Astrocyte (in vitro differentiated cells and primary cell): ENCODE results near the gene PRRX2. TPM values are rescaled to one million over a fixed set of nuclear protein-coding genes. Genes with fewer than 3 reads are reported as not detected.

Experiments
- DNase-seq: peaks from one replicate; pipeline ENCODE4 v3.0.0-alpha.2; 2010; ENCODE audit warnings: low read depth
- FAIRE-seq: peaks from 2 replicates; lab custom pipeline; 2011; peaks lifted over from hg19 to GRCh38; lab: Jason Lieb, UNC
- H2AFZ ChIP-seq: 2 replicates; pipeline ENCODE4 v1.6.0; 2012; ENCODE audit warnings: low read depth, low read length, inconsistent platforms
- H3K27ac ChIP-seq: 2 replicates; pipeline ENCODE4 v1.5.1; 2011; ENCODE audit warnings: low read depth, low read length, inconsistent platforms
- H3K27me3 ChIP-seq: 2 replicates; pipeline ENCODE4 v1.6.0; 2011; ENCODE audit warnings: low read length, inconsistent platforms; ENCODE audit not compliant: insufficient read depth
- H3K36me3 ChIP-seq: 2 replicates; pipeline ENCODE4 v1.5.1; 2011; ENCODE audit warnings: low read length, inconsistent platforms; ENCODE audit not compliant: insufficient read depth
- H3K4me1 ChIP-seq: 2 replicates; pipeline ENCODE4 v1.5.1; 2011; ENCODE audit warnings: low read length, inconsistent platforms; ENCODE audit not compliant: insufficient read depth
- H3K4me2 ChIP-seq: 2 replicates; pipeline ENCODE4 v1.6.0; 2012; ENCODE audit warnings: low read length, inconsistent platforms
- H3K4me3 ChIP-seq: 2 replicates; pipeline ENCODE4 v1.5.1; 2011; ENCODE audit warnings: low read depth, mild to moderate bottlenecking, low read length, inconsistent platforms; ENCODE audit not compliant: insufficient read depth
- H3K79me2 ChIP-seq: 2 replicates; pipeline ENCODE4 v1.6.0; 2012; ENCODE audit warnings: mild to moderate bottlenecking, low read length, inconsistent platforms; ENCODE audit not compliant: insufficient read depth
- H3K9ac ChIP-seq: 2 replicates; pipeline ENCODE4 v1.6.0; 2012; ENCODE audit warnings: mild to moderate bottlenecking, low read length, inconsistent platforms
- H3K9me3 ChIP-seq: 2 replicates; pipeline ENCODE4 v1.5.1; 2012; ENCODE audit warnings: low read depth, mild to moderate bottlenecking, low read length, inconsistent platforms; ENCODE audit not compliant: insufficient read depth
- H4K20me1 ChIP-seq: 2 replicates; pipeline ENCODE4 v1.6.0; 2012; ENCODE audit warnings: low read length, inconsistent platforms; ENCODE audit not compliant: insufficient read depth
- H3K27ac Mint-ChIP-seq: one replicate; pipeline ENCODE4 v1.8.0; 2021; ENCODE audit warnings: mild to moderate bottlenecking, mixed read lengths; ENCODE audit not compliant: unreplicated experiment
- H3K27me3 Mint-ChIP-seq: one replicate; pipeline ENCODE4 v1.8.0; 2021; ENCODE audit warnings: low read depth, mixed read lengths; ENCODE audit not compliant: unreplicated experiment
- H3K36me3 Mint-ChIP-seq: one replicate; pipeline ENCODE4 v1.8.0; 2021; ENCODE audit warnings: low read depth, mixed read lengths; ENCODE audit not compliant: unreplicated experiment
- H3K4me1 Mint-ChIP-seq: one replicate; pipeline ENCODE4 v1.8.0; 2021; ENCODE audit warnings: low read depth, mixed read lengths; ENCODE audit not compliant: unreplicated experiment
- H3K4me3 Mint-ChIP-seq: one replicate; pipeline ENCODE4 v1.8.0; 2021; ENCODE audit warnings: mild to moderate bottlenecking, moderate library complexity, mixed read lengths; ENCODE audit not compliant: unreplicated experiment
- H3K9me3 Mint-ChIP-seq: one replicate; pipeline ENCODE4 v1.8.0; 2021; ENCODE audit warnings: mild to moderate bottlenecking, mixed read lengths; ENCODE audit not compliant: unreplicated experiment
- CTCF ChIP-seq: IDR thresholded peaks from 2 replicates; pipeline ENCODE4 v1.5.1; 2011; ENCODE audit warnings: low read depth, mild to moderate bottlenecking, inconsistent platforms, low read length, moderate library complexity; ENCODE audit not compliant: insufficient read depth
- EZH2 ChIP-seq: IDR thresholded peaks from 2 replicates; pipeline ENCODE4 v1.6.1; 2012; ENCODE audit warnings: mild to moderate bottlenecking, low read length, inconsistent platforms; ENCODE audit not compliant: insufficient read depth
- total RNA-seq: library from RNA; stranded (reverse); gene quantifications from 2 replicates; pipeline ENCODE4 v1.2.1, GENCODE V29; 2021

PRRX2 gene
- total RNA-seq, 1 donor from 2014 or later: not detected

GRCh38 chr9:129637102-129637501 lies 28.3 kb upstream of the PRRX2 start:
- DNase-seq (no peak), FAIRE-seq (no peak)
- no peak overlapping the region for H3K4me3 ChIP-seq
- Mint-ChIP-seq H3K4me3 (no peak overlapping the region), H3K36me3 (peaks cover 16% of the 10 kb centered on the region), H3K9me3 (no peaks in the 10 kb centered on the region), H3K27me3 (no peaks in the 10 kb centered on the region), H3K4me1 (peaks cover 17% of the 10 kb centered on the region), H3K27ac (no peak overlapping the region)
- H3K27me3 ChIP-seq: no peaks in the 10 kb centered on the region
- peaks cover 28% of the 10 kb centered on the region for H3K36me3 ChIP-seq
- peaks cover 26% of the 10 kb centered on the region for H3K4me1 ChIP-seq
- H2AFZ ChIP-seq: no peak overlapping the region
- TF ChIP-seq EZH2 (no peak), CTCF (no peak)
- peaks cover 90% of the 10 kb centered on the region for H3K79me2 ChIP-seq
- H3K4me2 ChIP-seq: no peak overlapping the region
- no peak overlapping the region for H3K27ac ChIP-seq
- no peak overlapping the region for H3K9ac ChIP-seq
- no peaks in the 10 kb centered on the region for H3K9me3 ChIP-seq
- peaks cover 88% of the 10 kb centered on the region for H4K20me1 ChIP-seq

GRCh38 chr9:129637673-129638439 lies 27.6 kb upstream of the PRRX2 start:
- H3K36me3 ChIP-seq: peaks cover 26% of the 10 kb centered on the region
- H3K4me1 Mint-ChIP-seq: peaks cover 11% of the 10 kb centered on the region

More at GRCh38 chr9:129637673-129638439, 27.6 kb upstream of the PRRX2 start:
- FAIRE-seq (no peak), DNase-seq (no peak)
- peaks cover 81% of the 10 kb centered on the region for H4K20me1 ChIP-seq
- peaks cover 83% of the 10 kb centered on the region for H3K79me2 ChIP-seq
- H3K4me2 ChIP-seq: no peak overlapping the region
- H3K9me3 ChIP-seq: no peaks in the 10 kb centered on the region
- H3K4me3 ChIP-seq: no peak overlapping the region
- no peaks in the 10 kb centered on the region for H3K27me3 Mint-ChIP-seq
- H3K4me3 Mint-ChIP-seq: no peak overlapping the region
- peaks cover 11% of the 10 kb centered on the region for H3K36me3 Mint-ChIP-seq
- H3K27ac ChIP-seq: no peak overlapping the region
- H3K9ac ChIP-seq: no peak overlapping the region
- H3K27ac Mint-ChIP-seq: peak overlapping the region; percentile 71
- peaks cover 20% of the 10 kb centered on the region for H3K4me1 ChIP-seq
- no peak for TF ChIP-seq EZH2
- no peak for TF ChIP-seq CTCF
- H3K27me3 ChIP-seq: no peaks in the 10 kb centered on the region
- H2AFZ ChIP-seq: no peak overlapping the region
- no peaks in the 10 kb centered on the region for H3K9me3 Mint-ChIP-seq
